Stimulated activated CD4-positive, alpha-beta T cell treated with anti-CD3 and anti-CD28 coated beads, TNF-alpha, amount 100 ng/mL, for 48 hours (primary cell): Measurements from ENCODE around the gene SLC22A12.

ENCODE experiments used
- DNase-seq, 3 donors: peaks; one replicate each; pipeline ENCODE4 v3.0.0-alpha.2; 2020; ENCODE audit warnings: low read depth in 3 of 3

The SLC22A12 gene

GRCh38 chr11:64624883-64625481, 34.0 kb downstream of the SLC22A12 start:
- no peak for DNase-seq

- no peak for DNase-seq
These were observed 35.6 kb downstream of the SLC22A12 start for GRCh38 chr11:64626637-64627036.

- no peak for DNase-seq
These were observed 36.4 kb downstream of the SLC22A12 start for GRCh38 chr11:64627371-64627770.

GRCh38 chr11:64628596-64628995, 37.6 kb downstream of the SLC22A12 start:
- DNase-seq, result no peak

- no peak for DNase-seq
These were observed 38.1 kb downstream of the SLC22A12 start for GRCh38 chr11:64629103-64629502.

- no peak for DNase-seq
These were observed 39.0 kb downstream of the SLC22A12 start for GRCh38 chr11:64629796-64630562.

- no peak for DNase-seq
These were observed 40.7 kb downstream of the SLC22A12 start for GRCh38 chr11:64631675-64632074.

GRCh38 chr11:64632237-64632636, 41.2 kb downstream of the SLC22A12 start:
- no peak for DNase-seq

- no peak for DNase-seq
These were observed 41.6 kb downstream of the SLC22A12 start for GRCh38 chr11:64632654-64633053.

GRCh38 chr11:64633555-64634159, 42.6 kb downstream of the SLC22A12 start:
- no peak for DNase-seq

- DNase-seq, result no peak
These were observed 46.5 kb downstream of the SLC22A12 start for GRCh38 chr11:64637334-64638017.

- DNase-seq, result no peak
These were observed 47.1 kb downstream of the SLC22A12 start for GRCh38 chr11:64638018-64638665.

GRCh38 chr11:64638829-64639228, 47.8 kb downstream of the SLC22A12 start:
- no peak for DNase-seq

- no peak for DNase-seq
These were observed 48.9 kb downstream of the SLC22A12 start for GRCh38 chr11:64639885-64640284.

- DNase-seq, result no peak
These were observed 50.8 kb downstream of the SLC22A12 start for GRCh38 chr11:64641596-64642417.

- DNase-seq, result no peak
These were observed 51.4 kb downstream of the SLC22A12 start for GRCh38 chr11:64642418-64642735.

- no peak for DNase-seq
These were observed 51.8 kb downstream of the SLC22A12 start for GRCh38 chr11:64642871-64643255.

GRCh38 chr11:64643256-64643881, 52.3 kb downstream of the SLC22A12 start:
- no peak for DNase-seq

GRCh38 chr11:64643920-64644646, 53.1 kb downstream of the SLC22A12 start:
- DNase-seq, result no peak

GRCh38 chr11:64644647-64645275, 53.7 kb downstream of the SLC22A12 start:
- no peak for DNase-seq
